SK-N-SH (cell line): ENCODE measurements around the gene RBM4B. TPM values are rescaled to one million over a fixed set of nuclear protein-coding genes. Genes with fewer than 3 reads are reported as not detected.

Source experiments
- CTCF ChIA-PET: fragments of 300-600, 350-600 bp; formaldehyde crosslinking; extraction: SDS; loops from one replicate; lab custom pipeline; 2021; lab: Yijun Ruan, JAX
- POLR2A ChIA-PET: fragments of 350-600 bp; sonication (Branson Sonifier 250); formaldehyde crosslinking; extraction: SDS; loops from one replicate; lab custom pipeline; 2020; ENCODE audit warnings: antibody characterized with exemption, inconsistent platforms; lab: Yijun Ruan, JAX
- DNase-seq: peaks from one replicate; pipeline ENCODE4 v3.0.0; 2012
- H2AFZ ChIP-seq: fragments of 200-600 bp; sonication (generic); 2 replicates; pipeline ENCODE4 v1.8.1; 2016; ENCODE audit warnings: antibody characterized with exemption, mild to moderate bottlenecking, low read depth
- H3F3A ChIP-seq: fragments of 200-600 bp; sonication (generic); replicated peaks from 2 replicates; pipeline ENCODE3; 2016; ENCODE audit warnings: antibody characterized with exemption, mild to moderate bottlenecking; ENCODE audit not compliant: insufficient read depth
- H3K27ac ChIP-seq, 2 experiments: fragments of 200-500 bp in 1 of 2; fragments of 200-600 bp in 1 of 2; sonication (Bioruptor generic) in 1 of 2; sonication (generic), shearing (Covaris generic) in 1 of 2; 2 replicates each; pipeline versions ENCODE4 v1.5.1 to v1.6.1; 2014 to 2016; ENCODE audit warnings: low read depth in 2 of 2, inconsistent platforms in 1 of 2, low read length in 1 of 2, mild to moderate bottlenecking in 1 of 2, mixed read lengths in 1 of 2
- H3K27me3 ChIP-seq: fragments of 200-600 bp; sonication (generic), shearing (Covaris generic); 2 replicates; pipeline ENCODE4 v1.6.1; 2016; ENCODE audit warnings: mixed run types; ENCODE audit not compliant: insufficient read depth
- H3K36me3 ChIP-seq, 2 experiments: fragments of 200-500 bp in 1 of 2; fragments of 200-600 bp in 1 of 2; sonication (Bioruptor generic) in 1 of 2; sonication (generic) in 1 of 2; replicated peaks in 1 of 2; 2 replicates each; pipeline versions ENCODE3 to v1.5.1; 2014 to 2016; ENCODE audit warnings: low read length in 1 of 2, mild to moderate bottlenecking in 1 of 2; ENCODE audit not compliant: insufficient read depth in 2 of 2, control insufficient read depth in 1 of 2
- H3K4me1 ChIP-seq, 2 experiments: fragments of 200-500 bp in 1 of 2; fragments of 200-600 bp in 1 of 2; sonication (Bioruptor generic) in 1 of 2; sonication (generic), shearing (Covaris generic) in 1 of 2; 2 replicates each; pipeline versions ENCODE4 v1.5.1 to v1.6.1; 2014 to 2016; ENCODE audit warnings: low read depth in 1 of 2, low read length in 1 of 2, mixed run types in 1 of 2; ENCODE audit not compliant: insufficient read depth in 2 of 2, control insufficient read depth in 1 of 2
- H3K4me2 ChIP-seq: fragments of 200-600 bp; sonication (generic), shearing (Covaris generic); 2 replicates; pipeline ENCODE4 v1.6.1; 2017; ENCODE audit warnings: mixed run types
- H3K4me3 ChIP-seq, 2 experiments: fragments of 200-500 bp in 1 of 2; fragments of 200-600 bp in 1 of 2; sonication (Bioruptor generic) in 1 of 2; sonication (generic), shearing (Covaris generic) in 1 of 2; 2 replicates each; pipeline versions ENCODE4 v1.5.1 to v1.8.1; 2014 to 2016; ENCODE audit warnings: low read depth in 2 of 2, inconsistent platforms in 1 of 2, low read length in 1 of 2, mild to moderate bottlenecking in 1 of 2, mixed read lengths in 1 of 2, moderate library complexity in 1 of 2
- H3K79me2 ChIP-seq: fragments of 200-600 bp; sonication (generic); 2 replicates; pipeline ENCODE4 v1.8.1; 2017; ENCODE audit warnings: mild to moderate bottlenecking; ENCODE audit not compliant: insufficient read depth
- H3K9ac ChIP-seq: fragments of 200-600 bp; sonication (generic); 2 replicates; pipeline ENCODE4 v1.6.1; 2017; ENCODE audit warnings: mixed run types
- H3K9me2 ChIP-seq: fragments of 200-600 bp; sonication (generic); 2 replicates; pipeline ENCODE4 v1.6.1; 2017; ENCODE audit warnings: mixed run types
- H3K9me3 ChIP-seq: fragments of 200-600 bp; sonication (generic); 2 replicates; pipeline ENCODE4 v1.6.1; 2017; ENCODE audit warnings: mixed run types, mild to moderate bottlenecking, moderate library complexity
- H4K20me1 ChIP-seq: fragments of 200-600 bp; sonication (generic); 2 replicates; pipeline ENCODE4 v1.6.1; 2017; ENCODE audit warnings: mild to moderate bottlenecking, mixed run types; ENCODE audit not compliant: insufficient read depth
- ELF1 ChIP-seq: IDR thresholded peaks from 2 replicates; pipeline ENCODE4 v1.4.0; 2012
- FOXM1 ChIP-seq: IDR thresholded peaks from 2 replicates; pipeline ENCODE4 v1.4.0; 2012; ENCODE audit warnings: low read depth, mild to moderate bottlenecking
- GABPA ChIP-seq: IDR thresholded peaks from 2 replicates; pipeline ENCODE4 v1.4.0; 2012; ENCODE audit warnings: low read depth, mild to moderate bottlenecking
- GATA2 ChIP-seq: sonication (generic); formaldehyde crosslinking; IDR thresholded peaks from 2 replicates; pipeline ENCODE4 v1.5.0; 2020; ENCODE audit warnings: mild to moderate bottlenecking, missing genetic modification reagents
- IRF3 ChIP-seq: fragments of 150-350 bp; IDR thresholded peaks from 2 replicates; pipeline ENCODE4 v1.6.1; 2016; ENCODE audit warnings: mild to moderate bottlenecking, low read depth, low read length
- JUND ChIP-seq: IDR thresholded peaks from 2 replicates; pipeline ENCODE4 v1.4.0; 2012
- MEF2A ChIP-seq: IDR thresholded peaks from 2 replicates; pipeline ENCODE4 v1.4.0; 2012; ENCODE audit warnings: low read depth, borderline replicate concordance
- MXI1 ChIP-seq: IDR thresholded peaks from 2 replicates; pipeline ENCODE4 v1.6.1; 2012; ENCODE audit warnings: mild to moderate bottlenecking, low read depth, low read length, improper control_type of control experiment
- NRF1 ChIP-seq: IDR thresholded peaks from 2 replicates; pipeline ENCODE4 v1.6.1; 2012; ENCODE audit warnings: low read depth, mild to moderate bottlenecking, low read length
- PBX3 ChIP-seq: IDR thresholded peaks from 2 replicates; pipeline ENCODE4; 2012
- POLR2AphosphoS5 ChIP-seq: IDR thresholded peaks from 2 replicates; pipeline ENCODE4 v1.6.1; 2012; ENCODE audit warnings: low read depth, low read length
- RAD21 ChIP-seq: IDR thresholded peaks from 2 replicates; pipeline ENCODE4 v1.6.1; 2012; ENCODE audit warnings: mild to moderate bottlenecking, low read length
- RCOR1 ChIP-seq: fragments of 150-350 bp; IDR thresholded peaks from 2 replicates; pipeline ENCODE4 v1.6.1; 2017; ENCODE audit warnings: antibody characterized with exemption, low read length
- SIN3A ChIP-seq: IDR thresholded peaks from 2 replicates; pipeline ENCODE4 v1.6.1; 2012; ENCODE audit warnings: low read depth, mild to moderate bottlenecking, low read length, moderate library complexity, borderline replicate concordance
- TCF12 ChIP-seq: IDR thresholded peaks from 2 replicates; pipeline ENCODE4 v1.4.0; 2012
- USF1 ChIP-seq: IDR thresholded peaks from 2 replicates; pipeline ENCODE4 v1.4.0; 2012; ENCODE audit warnings: low read depth, borderline replicate concordance
- YY1 ChIP-seq: IDR thresholded peaks from 2 replicates; pipeline ENCODE4 v1.4.0; 2012; ENCODE audit warnings: low read depth, mild to moderate bottlenecking
- ZBTB33 ChIP-seq: IDR thresholded peaks from 2 replicates; pipeline ENCODE4 v1.4.0; 2012; ENCODE audit warnings: low read depth, borderline replicate concordance
- WGBS: methylation state at CpG from one replicate; pipeline ENCODE4 v1.1.6; 2017; ENCODE audit warnings: low lambda C conversion rate; 5-methylcytosine and 5-hydroxymethylcytosine counted together
- polyA plus RNA-seq, 3 experiments: library from polyadenylated mRNA; depleted of rRNA; stranded (reverse); fragments of >200 nt; gene quantifications; 2 replicates each; pipeline ENCODE4 v1.2.3, GENCODE V29; 2012

The RBM4B gene
- polyA plus RNA-seq, 1 of the 3 experiments (the other 2 are of a cell fraction), result 31.1 TPM

GRCh38 chr11:66674964-66675602, 2.6 kb downstream of the RBM4B start (continued):
- TF ChIP-seq USF1, result no peak
- no peak for TF ChIP-seq ELF1
- no peak for TF ChIP-seq PBX3
- TF ChIP-seq, all 33 proteins: peak for 0

- DNase-seq, result no peak
- H3K79me2 ChIP-seq, result peaks cover 93% of the 10 kb centered on the region
- no peak overlapping the region for H3K9ac ChIP-seq
- peaks cover 8% of the 10 kb centered on the region in 2 experiments; a peak in 3 of 4 replicates for H3K4me1 ChIP-seq
- H3K4me3 ChIP-seq, result no peak overlapping the region
- H3K9me3 ChIP-seq, result no peaks in the 10 kb centered on the region
- no peak overlapping the region for H2AFZ ChIP-seq
- H3F3A ChIP-seq, result peaks cover 29% of the 10 kb centered on the region
- TF ChIP-seq POLR2AphosphoS5 (no peak), GABPA (no peak), ELF1 (no peak), USF1 (no peak), NRF1 (no peak), RCOR1 (no peak), TCF12 (no peak), SIN3A (no peak), GATA2 (CRISPR knock-in tag) (no peak), FOXM1 (no peak), MXI1 (no peak), JUND (no peak), IRF3 (no peak), YY1 (no peak), ZBTB33 (no peak), MEF2A (no peak), RAD21 (no peak)
- H3K36me3 ChIP-seq, result peaks cover 44 to 60% of the 10 kb centered on the region in 2 experiments
- no peak overlapping the region for H3K4me2 ChIP-seq
- ChIA-PET POLR2A (no interaction called here), CTCF (interaction anchor here (2.2 kb wide), 1 partner anchor 163 kb away, joined by 6 read pairs; no protein-coding TSS in a partner anchor)
- no peak overlapping the region for H3K27ac ChIP-seq
- H3K27me3 ChIP-seq, result no peaks in the 10 kb centered on the region
- H3K9me2 ChIP-seq, result no peaks in the 10 kb centered on the region
- WGBS, result 93% methylated on average over 4 of the region's 5 CpGs
- H4K20me1 ChIP-seq, result peaks cover 44% of the 10 kb centered on the region
Measured at GRCh38 chr11:66670816-66671215, 6.9 kb downstream of the RBM4B start.
